ENCODE measurements around the gene KAZN.

KAZN gene

DNA sequence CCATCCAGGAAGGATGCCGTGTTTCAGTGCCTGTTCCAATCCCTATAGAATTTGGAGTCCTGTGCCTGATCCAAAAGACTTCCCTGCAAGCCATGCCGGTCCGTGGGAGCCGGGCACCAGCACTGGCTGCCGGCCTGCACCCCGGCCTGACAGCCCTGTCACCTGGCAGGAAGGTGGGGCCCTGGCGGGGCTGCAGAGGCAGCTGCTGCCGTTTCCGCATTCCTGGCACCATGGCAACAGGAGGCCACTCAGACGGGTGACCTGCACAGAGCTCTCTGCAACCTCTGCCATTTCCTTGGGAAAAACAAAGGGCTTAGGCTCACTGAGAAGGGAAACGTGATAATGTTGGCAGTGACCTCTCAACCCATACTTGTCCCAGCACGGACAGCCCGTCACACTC, 491.9 kb downstream of the KAZN start:
- H3K4me3 ChIP-seq (ENCODE audit: low read depth, low read length) = no peak overlapping the region
- TF ChIP-seq ZNF777 (tag by site-specific recombination; IDR thresholded peaks at IDR 0.05; ENCODE audit: borderline replicate concordance) = no peak
- no peak for TF ChIP-seq ZNF426 (tag by site-specific recombination; IDR thresholded peaks at IDR 0.05)
- TF ChIP-seq ZNF366 (tag by site-specific recombination; conservative IDR thresholded peaks at IDR 0.05) = no peak
- no peak for TF ChIP-seq ZNF391 (tag by site-specific recombination; IDR thresholded peaks at IDR 0.05; ENCODE audit: borderline replicate concordance, low read depth)
- no peak for TF ChIP-seq ZNF658 (tag by site-specific recombination; IDR thresholded peaks at IDR 0.05)
- no peak for TF ChIP-seq ZNF114 (tag by site-specific recombination; IDR thresholded peaks at IDR 0.05)
- no peak for TF ChIP-seq ZXDB (tag by site-specific recombination; IDR thresholded peaks at IDR 0.05)
- TF ChIP-seq YY2 (tag by site-specific recombination; IDR thresholded peaks at IDR 0.05) = no peak
- no peak for TF ChIP-seq TCF7L2 (IDR thresholded peaks at IDR 0.05; ENCODE audit: borderline replicate concordance, low read depth, low read length)
- TF ChIP-seq ZNF747 (tag by site-specific recombination; IDR thresholded peaks at IDR 0.05) = no peak
- no peak for TF ChIP-seq ZNF132 (tag by site-specific recombination; IDR thresholded peaks at IDR 0.05; ENCODE audit: borderline replicate concordance)
- no peak for TF ChIP-seq ZNF214 (tag by site-specific recombination; IDR thresholded peaks at IDR 0.05; ENCODE audit: borderline replicate concordance)
- TF ChIP-seq ZNF169 (tag by site-specific recombination; IDR thresholded peaks at IDR 0.05) = no peak
- no peak for TF ChIP-seq ZNF596 (tag by site-specific recombination; IDR thresholded peaks at IDR 0.05)
- TF ChIP-seq ZNF548 (tag by site-specific recombination; IDR thresholded peaks at IDR 0.05) = no peak
- no peak for TF ChIP-seq ZNF660 (tag by site-specific recombination; IDR thresholded peaks at IDR 0.05)
- TF ChIP-seq KLF16 (tag by site-specific recombination; IDR thresholded peaks at IDR 0.05) = no peak
- TF ChIP-seq, protein P1, sequence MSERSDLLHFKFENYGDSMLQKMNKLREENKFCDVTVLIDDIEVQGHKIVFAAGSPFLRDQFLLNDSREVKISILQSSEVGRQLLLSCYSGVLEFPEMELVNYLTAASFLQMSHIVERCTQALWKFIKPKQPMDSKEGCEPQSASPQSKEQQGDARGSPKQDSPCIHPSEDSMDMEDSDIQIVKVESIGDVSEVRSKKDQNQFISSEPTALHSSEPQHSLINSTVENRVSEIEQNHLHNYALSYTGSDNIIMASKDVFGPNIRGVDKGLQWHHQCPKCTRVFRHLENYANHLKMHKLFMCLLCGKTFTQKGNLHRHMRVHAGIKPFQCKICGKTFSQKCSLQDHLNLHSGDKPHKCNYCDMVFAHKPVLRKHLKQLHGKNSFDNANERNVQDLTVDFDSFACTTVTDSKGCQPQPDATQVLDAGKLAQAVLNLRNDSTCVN (tag by site-specific recombination; optimal IDR thresholded peaks at IDR 0.05) = no peak
- TF ChIP-seq ZSCAN23 (tag by site-specific recombination; IDR thresholded peaks at IDR 0.05) = no peak

DNA sequence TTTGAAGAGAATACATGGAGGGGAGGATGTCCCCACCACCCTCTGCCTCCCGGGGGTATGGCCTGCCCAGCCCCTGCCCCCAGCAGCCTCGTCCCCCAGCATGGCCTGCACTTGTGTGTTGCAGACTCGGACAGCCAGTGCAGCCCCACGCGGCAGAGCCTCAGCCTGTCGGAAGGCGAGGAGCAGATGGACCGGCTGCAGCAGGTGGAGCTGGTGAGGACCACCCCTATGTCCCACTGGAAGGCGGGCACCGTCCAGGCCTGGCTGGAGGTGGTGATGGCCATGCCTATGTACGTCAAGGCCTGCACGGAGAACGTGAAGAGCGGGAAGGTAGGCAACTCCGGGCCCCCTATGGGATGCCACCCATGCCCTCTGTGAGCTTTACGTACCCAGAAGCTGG, 495.6 kb downstream of the KAZN start:
- CTCF ChIA-PET = interaction anchor here (0.6 kb wide), 1 partner anchor 297 kb away, joined by 3 read pairs; no protein-coding TSS in a partner anchor
- H3K4me1 ChIP-seq (ENCODE audit: control insufficient read depth, insufficient read depth, low read length) = no peaks in the 10 kb centered on the region
- TF ChIP-seq ZNF561 (tag by site-specific recombination; IDR thresholded peaks at IDR 0.05; ENCODE audit: borderline replicate concordance) (no peak), ZBTB6 (tag by site-specific recombination; IDR thresholded peaks at IDR 0.05) (no peak), ZNF140 (tag by site-specific recombination; IDR thresholded peaks at IDR 0.05) (no peak), ZNF184 (tag by site-specific recombination; IDR thresholded peaks at IDR 0.05) (no peak)
- TF ChIP-seq, protein P2, sequence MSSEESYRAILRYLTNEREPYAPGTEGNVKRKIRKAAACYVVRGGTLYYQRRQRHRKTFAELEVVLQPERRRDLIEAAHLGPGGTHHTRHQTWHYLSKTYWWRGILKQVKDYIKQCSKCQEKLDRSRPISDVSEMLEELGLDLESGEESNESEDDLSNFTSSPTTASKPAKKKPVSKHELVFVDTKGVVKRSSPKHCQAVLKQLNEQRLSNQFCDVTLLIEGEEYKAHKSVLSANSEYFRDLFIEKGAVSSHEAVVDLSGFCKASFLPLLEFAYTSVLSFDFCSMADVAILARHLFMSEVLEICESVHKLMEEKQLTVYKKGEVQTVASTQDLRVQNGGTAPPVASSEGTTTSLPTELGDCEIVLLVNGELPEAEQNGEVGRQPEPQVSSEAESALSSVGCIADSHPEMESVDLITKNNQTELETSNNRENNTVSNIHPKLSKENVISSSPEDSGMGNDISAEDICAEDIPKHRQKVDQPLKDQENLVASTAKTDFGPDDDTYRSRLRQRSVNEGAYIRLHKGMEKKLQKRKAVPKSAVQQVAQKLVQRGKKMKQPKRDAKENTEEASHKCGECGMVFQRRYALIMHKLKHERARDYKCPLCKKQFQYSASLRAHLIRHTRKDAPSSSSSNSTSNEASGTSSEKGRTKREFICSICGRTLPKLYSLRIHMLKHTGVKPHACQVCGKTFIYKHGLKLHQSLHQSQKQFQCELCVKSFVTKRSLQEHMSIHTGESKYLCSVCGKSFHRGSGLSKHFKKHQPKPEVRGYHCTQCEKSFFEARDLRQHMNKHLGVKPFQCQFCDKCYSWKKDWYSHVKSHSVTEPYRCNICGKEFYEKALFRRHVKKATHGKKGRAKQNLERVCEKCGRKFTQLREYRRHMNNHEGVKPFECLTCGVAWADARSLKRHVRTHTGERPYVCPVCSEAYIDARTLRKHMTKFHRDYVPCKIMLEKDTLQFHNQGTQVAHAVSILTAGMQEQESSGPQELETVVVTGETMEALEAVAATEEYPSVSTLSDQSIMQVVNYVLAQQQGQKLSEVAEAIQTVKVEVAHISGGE (tag by site-specific recombination; conservative IDR thresholded peaks at IDR 0.05; ENCODE audit: low read depth) = no peak
- H3K36me3 ChIP-seq (ENCODE audit: control insufficient read depth in 2 of 2, insufficient read depth in 1 of 2, low read length in 2 of 2) = no peaks in the 10 kb centered on the region
- no peaks in the 10 kb centered on the region for H3K9me3 ChIP-seq (ENCODE audit: control insufficient read depth, insufficient read depth, low read depth, low read length)
- H3K4me3 ChIP-seq (ENCODE audit: low read depth, low read length) = no peak overlapping the region
- POLR2A ChIA-PET = interaction anchor here (0.5 kb wide), 1 partner anchor 792 kb away, joined by 3 read pairs; no protein-coding TSS in a partner anchor
- no peak overlapping the region for H3K27ac ChIP-seq (ENCODE audit: extremely low read depth, low read depth, low read length)

More for the DNA sequence above, 491.9 kb downstream of the KAZN start:
- Histone ChIP-seq H3K36me3 (ENCODE audit: control insufficient read depth in 2 of 2, insufficient read depth in 1 of 2, low read length in 2 of 2) (no peaks in the 10 kb centered on the region), H3K27ac (ENCODE audit: extremely low read depth, low read depth, low read length) (no peak overlapping the region), H3K9me3 (ENCODE audit: control insufficient read depth, insufficient read depth, low read depth, low read length) (no peaks in the 10 kb centered on the region), H3K4me1 (ENCODE audit: control insufficient read depth, insufficient read depth, low read length) (no peaks in the 10 kb centered on the region)
- ChIA-PET POLR2A (no interaction called here), CTCF (interaction anchor here (0.8 to 1.2 kb wide), 3 partner anchors 9 to 51 kb away, joined by 3 to 6 read pairs (median 5); no protein-coding TSS in a partner anchor)

All from HEK293 (cell line).